WTC11 (cell line): Measurements from ENCODE around the gene GNGT2. TPM values are rescaled to one million over a fixed set of nuclear protein-coding genes. Genes with fewer than 3 reads are reported as not detected.

Source experiments
- ATAC-seq: fragments of 200-7000 bp; cut with Tn5 transposase; 2 replicates; pipeline ENCODE4 v1.10.0; 2021; ENCODE audit warnings: mild to moderate bottlenecking, moderate library complexity
- CTCF ChIA-PET: fragments of 300-600 bp; sonication (Branson Sonifier 250); formaldehyde crosslinking; loops from one replicate; lab custom pipeline; 2021; ENCODE audit warnings: antibody characterized with exemption; lab: Charles Lee
- POLR2A ChIA-PET: fragments of 350-600 bp; sonication (Branson Sonifier 250); formaldehyde crosslinking; loops from one replicate; lab custom pipeline; 2021; ENCODE audit warnings: antibody characterized with exemption; lab: Charles Lee
- DNase-seq: peaks from one replicate; pipeline ENCODE4 v3.0.0; 2021; ENCODE audit warnings: low spot score
- H3K27ac Mint-ChIP-seq: 2 replicates; pipeline ENCODE4 v1.8.0; 2021; ENCODE audit warnings: mixed read lengths
- H3K27me3 Mint-ChIP-seq: 2 replicates; pipeline ENCODE4 v1.8.0; 2021; ENCODE audit warnings: low read depth, mild to moderate bottlenecking, moderate library complexity, mixed read lengths
- H3K36me3 Mint-ChIP-seq: 2 replicates; pipeline ENCODE4 v1.8.0; 2021; ENCODE audit warnings: mixed read lengths
- H3K4me1 Mint-ChIP-seq: 2 replicates; pipeline ENCODE4 v1.8.0; 2022; ENCODE audit warnings: mixed read lengths
- H3K4me3 Mint-ChIP-seq: 2 replicates; pipeline ENCODE4 v1.8.0; 2021; ENCODE audit warnings: mild to moderate bottlenecking, moderate library complexity, mixed read lengths
- H3K9me3 Mint-ChIP-seq: 2 replicates; pipeline ENCODE4 v1.8.0; 2021; ENCODE audit warnings: mixed read lengths
- AFF4 ChIP-seq: sonication (generic); formaldehyde crosslinking; IDR thresholded peaks from 2 replicates; pipeline ENCODE4 v1.8.1; 2023; ENCODE audit warnings: mild to moderate bottlenecking, missing genetic modification reagents, borderline replicate concordance
- ARID4B ChIP-seq: sonication (generic); formaldehyde crosslinking; IDR thresholded peaks from 2 replicates; pipeline ENCODE4 v1.8.0; 2023; ENCODE audit warnings: missing genetic modification reagents, mild to moderate bottlenecking, borderline replicate concordance
- ATF1 ChIP-seq: sonication (generic); formaldehyde crosslinking; IDR thresholded peaks from 2 replicates; pipeline ENCODE4 v1.8.1; 2023; ENCODE audit warnings: mild to moderate bottlenecking, moderate library complexity, missing genetic modification reagents
- ERG ChIP-seq: fragments of 250-450 bp; sonication (Bioruptor Pico); IDR thresholded peaks from 2 replicates; pipeline ENCODE4 v1.8.0; 2021; ENCODE audit warnings: mild to moderate bottlenecking
- FOXP1 ChIP-seq: sonication (generic); formaldehyde crosslinking; IDR thresholded peaks from 2 replicates; pipeline ENCODE4 v1.8.0; 2022; ENCODE audit warnings: missing genetic modification reagents, mild to moderate bottlenecking, moderate library complexity, borderline replicate concordance
- MLX ChIP-seq: sonication (generic); formaldehyde crosslinking; IDR thresholded peaks from 2 replicates; pipeline ENCODE4 v1.8.1; 2023; ENCODE audit warnings: mild to moderate bottlenecking, missing genetic modification reagents, moderate library complexity
- NR2C2 ChIP-seq: sonication (generic); formaldehyde crosslinking; IDR thresholded peaks from 2 replicates; pipeline ENCODE4 v1.8.0; 2022; ENCODE audit warnings: mild to moderate bottlenecking, missing genetic modification reagents
- OVOL2 ChIP-seq: fragments of 250-450 bp; sonication (Bioruptor Pico); IDR thresholded peaks from 2 replicates; pipeline ENCODE4 v1.9.0; 2021; ENCODE audit warnings: mild to moderate bottlenecking, borderline replicate concordance
- RELA ChIP-seq: sonication (generic); formaldehyde crosslinking; IDR thresholded peaks from 2 replicates; pipeline ENCODE4 v1.8.1; 2022; ENCODE audit warnings: missing genetic modification reagents, mild to moderate bottlenecking, borderline replicate concordance
- RORB ChIP-seq: fragments of 250-450 bp; sonication (Bioruptor Pico); IDR thresholded peaks from 2 replicates; pipeline ENCODE4 v1.9.0; 2021; ENCODE audit warnings: mild to moderate bottlenecking
- TCF7 ChIP-seq: sonication (generic); formaldehyde crosslinking; IDR thresholded peaks from 2 replicates; pipeline ENCODE4 v1.8.0; 2022; ENCODE audit warnings: mild to moderate bottlenecking, low read depth, missing genetic modification reagents, moderate library complexity
- ZBTB21 ChIP-seq: sonication (generic); formaldehyde crosslinking; IDR thresholded peaks from 2 replicates; pipeline ENCODE4 v1.8.1; 2023; ENCODE audit warnings: mild to moderate bottlenecking, missing genetic modification reagents, borderline replicate concordance
- ZMAT4 ChIP-seq: fragments of 250-450 bp; sonication (Bioruptor Pico); IDR thresholded peaks from 2 replicates; pipeline ENCODE4 v1.9.0; 2021; ENCODE audit warnings: mild to moderate bottlenecking
- ZNF121 ChIP-seq: sonication (generic); formaldehyde crosslinking; IDR thresholded peaks from 2 replicates; pipeline ENCODE4 v1.8.0; 2023; ENCODE audit warnings: missing genetic modification reagents
- ZNF138 ChIP-seq: sonication (generic); formaldehyde crosslinking; conservative IDR thresholded peaks from 2 replicates; pipeline ENCODE4 v1.8.1; 2022; ENCODE audit warnings: mild to moderate bottlenecking, moderate library complexity, missing genetic modification reagents
- ZNF219 ChIP-seq: sonication (generic); formaldehyde crosslinking; IDR thresholded peaks from 2 replicates; pipeline ENCODE4 v1.8.0; 2023; ENCODE audit warnings: missing genetic modification reagents, mild to moderate bottlenecking, borderline replicate concordance
- ZNF281 ChIP-seq: sonication (generic); formaldehyde crosslinking; IDR thresholded peaks from 2 replicates; pipeline ENCODE4 v1.8.0; 2023; ENCODE audit warnings: mild to moderate bottlenecking, missing genetic modification reagents
- ZNF416 ChIP-seq: fragments of 250-450 bp; sonication (Bioruptor Pico); IDR thresholded peaks from 2 replicates; pipeline ENCODE4 v1.9.0; 2021; ENCODE audit warnings: mild to moderate bottlenecking, inconsistent platforms
- ZNF671 ChIP-seq: fragments of 250-450 bp; sonication (Bioruptor Pico); IDR thresholded peaks from 2 replicates; pipeline ENCODE4 v1.8.0; 2021; ENCODE audit warnings: mild to moderate bottlenecking
- total RNA-seq: library from RNA; stranded (reverse); gene quantifications from 3 replicates; pipeline ENCODE4 v1.2.3, GENCODE V29; 2021
- TF ChIP-seq, protein P1 (sequence below): sonication (generic); formaldehyde crosslinking; IDR thresholded peaks from 2 replicates; pipeline ENCODE4 v1.8.1; 2023; ENCODE audit warnings: mild to moderate bottlenecking, missing genetic modification reagents, moderate library complexity

The GNGT2 gene
- total RNA-seq, 1 experiment from 2014 or later, result 0.70 TPM

- TF ChIP-seq ARID4B (CRISPR knock-in tag), result no peak
- no peak for TF ChIP-seq RELA (CRISPR knock-in tag)
- TF ChIP-seq ZNF281 (CRISPR knock-in tag), result no peak
- no peak for TF ChIP-seq ZBTB21
- TF ChIP-seq AFF4 (CRISPR knock-in tag), result no peak
- no peak for TF ChIP-seq OVOL2 (CRISPR knock-in tag)
Observed at GRCh38 chr17:49239963-49240362, 29.6 kb upstream of the GNGT2 start (continued).

GRCh38 chr17:49235896-49236295 lies 25.5 kb upstream of the GNGT2 start:
- ChIA-PET CTCF (interaction anchor here (0.8 to 1.4 kb wide), 3 partner anchors 10 to 172 kb away, joined by 3 to 8 read pairs (median 3); no protein-coding TSS in a partner anchor), POLR2A (interaction anchor here (0.8 kb wide), 1 partner anchor 8 kb away, joined by 3 read pairs; no protein-coding TSS in a partner anchor)
- DNase-seq, result no peak
- TF ChIP-seq MLX (no peak), ZNF121 (CRISPR knock-in tag) (no peak), RORB (CRISPR knock-in tag) (no peak), ZNF138 (CRISPR knock-in tag) (no peak), ZNF671 (CRISPR knock-in tag) (no peak), ATF1 (CRISPR knock-in tag) (no peak), ZNF219 (CRISPR knock-in tag) (no peak), NR2C2 (CRISPR knock-in tag) (no peak), TCF7 (no peak), FOXP1 (CRISPR knock-in tag) (no peak), ZNF416 (CRISPR knock-in tag) (no peak), ZMAT4 (no peak), ERG (CRISPR knock-in tag) (no peak), ZBTB21 (no peak)
- TF ChIP-seq, protein P1, sequence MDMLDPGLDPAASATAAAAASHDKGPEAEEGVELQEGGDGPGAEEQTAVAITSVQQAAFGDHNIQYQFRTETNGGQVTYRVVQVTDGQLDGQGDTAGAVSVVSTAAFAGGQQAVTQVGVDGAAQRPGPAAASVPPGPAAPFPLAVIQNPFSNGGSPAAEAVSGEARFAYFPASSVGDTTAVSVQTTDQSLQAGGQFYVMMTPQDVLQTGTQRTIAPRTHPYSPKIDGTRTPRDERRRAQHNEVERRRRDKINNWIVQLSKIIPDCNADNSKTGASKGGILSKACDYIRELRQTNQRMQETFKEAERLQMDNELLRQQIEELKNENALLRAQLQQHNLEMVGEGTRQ (CRISPR knock-in tag), result no peak
- peaks cover 24% of the 10 kb centered on the region for H3K4me1 Mint-ChIP-seq
- H3K27ac Mint-ChIP-seq, result no peak overlapping the region
- no peaks in the 10 kb centered on the region for H3K36me3 Mint-ChIP-seq
- no peaks in the 10 kb centered on the region for H3K9me3 Mint-ChIP-seq
- no peak overlapping the region for H3K4me3 Mint-ChIP-seq
- ATAC-seq, result no peak
- H3K27me3 Mint-ChIP-seq, result peaks cover 24% of the 10 kb centered on the region
